ENCODE data around the gene IRAK4.
A peak's percentile ranks its signal among the peaks of the same experiment; 100 is the strongest.

Gene IRAK4

DNA sequence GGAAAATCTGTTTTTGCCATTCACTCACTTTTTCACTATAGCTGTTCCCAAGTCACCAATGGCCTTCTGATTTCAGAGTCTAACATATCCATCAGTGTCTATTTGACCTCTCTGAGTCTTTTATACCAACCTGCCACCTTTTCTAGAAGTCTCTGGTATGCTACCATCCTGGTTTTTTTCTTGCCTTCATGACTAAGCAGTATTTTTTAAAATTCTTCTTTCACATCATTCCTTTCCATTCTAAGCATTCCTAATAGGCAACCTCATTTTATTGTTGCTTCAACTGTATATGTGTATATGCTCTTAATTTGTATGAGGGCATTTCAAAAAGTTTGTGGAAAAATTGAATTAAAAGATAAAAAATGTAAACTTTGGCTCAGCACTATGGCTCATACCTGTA lies 5.0 kb downstream of the IRAK4 start:
- Histone ChIP-seq H3K9me3 (ENCODE audit: control extremely low read depth in 1 of 5, control insufficient read depth in 4 of 5, insufficient read depth in 2 of 5, low read depth in 1 of 5, low read length in 4 of 5) (no peaks in the 10 kb centered on the region), H3K27me3 (replicated peaks in 2 of 5; ENCODE audit: control insufficient read depth in 4 of 5, insufficient read depth in 5 of 5, low read length in 4 of 5) (no peaks in the 10 kb centered on the region), H3K36me3 (ENCODE audit: control insufficient read depth in 4 of 4, insufficient read depth in 4 of 4, low read length in 3 of 4) (peaks cover 3 to 8% (median 7%) of the 10 kb centered on the region in 4 experiments), H3K4me1 (ENCODE audit: control extremely low read depth in 1 of 4, control insufficient read depth in 4 of 4, insufficient read depth in 4 of 4, low read length in 3 of 4) (peaks cover 12 to 32% (median 22%) of the 10 kb centered on the region in 4 experiments), H3K27ac (ENCODE audit: insufficient read depth in 1 of 2, low read depth in 1 of 2, low read length in 2 of 2, poor library complexity in 1 of 2, severe bottlenecking in 2 of 2) (no peak overlapping the region), H3K4me3 (ENCODE audit: control insufficient read depth in 1 of 7, extremely low read depth in 1 of 7, insufficient read depth in 4 of 7, low read depth in 2 of 7, low read length in 6 of 7) (no peak overlapping the region)
- DNase-seq: no peak
- CTCF ChIA-PET: interaction anchor here (0.7 to 1.5 kb wide), 2 partner anchors 14 to 38 kb away, joined by 3 to 4 read pairs; no protein-coding TSS in a partner anchor
- POLR2A ChIA-PET: no interaction called here

DNA sequence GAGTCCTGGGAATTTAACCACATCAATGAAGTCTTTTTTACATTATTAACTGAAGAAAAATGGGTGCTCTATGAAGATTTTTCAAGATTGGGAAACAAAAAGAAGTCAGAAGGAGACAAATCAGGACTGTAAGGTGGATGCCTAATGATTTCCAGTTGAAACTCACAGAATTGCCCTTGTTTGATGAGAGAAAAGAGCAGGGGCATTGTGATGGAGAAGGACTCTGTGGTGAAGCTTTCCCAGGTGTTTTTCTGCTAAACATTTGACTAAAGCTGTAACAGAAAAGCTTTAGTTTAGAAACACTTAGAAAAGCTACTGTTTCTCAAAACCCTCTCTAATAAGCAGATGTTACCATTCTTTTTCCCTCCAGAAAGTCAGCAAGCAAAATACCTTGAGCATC lies 5.8 kb downstream of the IRAK4 start:
- ChIA-PET POLR2A (no interaction called here), CTCF (no interaction called here)
- Histone ChIP-seq H3K9me3 (ENCODE audit: control extremely low read depth in 1 of 5, control insufficient read depth in 4 of 5, insufficient read depth in 2 of 5, low read depth in 1 of 5, low read length in 4 of 5) (no peaks in the 10 kb centered on the region), H3K36me3 (ENCODE audit: control insufficient read depth in 4 of 4, insufficient read depth in 4 of 4, low read length in 3 of 4) (peaks cover 5 to 13% (median 11%) of the 10 kb centered on the region in 4 experiments), H3K27me3 (replicated peaks in 2 of 5; ENCODE audit: control insufficient read depth in 4 of 5, insufficient read depth in 5 of 5, low read length in 4 of 5) (no peaks in the 10 kb centered on the region), H3K4me3 (ENCODE audit: control insufficient read depth in 1 of 7, extremely low read depth in 1 of 7, insufficient read depth in 4 of 7, low read depth in 2 of 7, low read length in 6 of 7) (no peak overlapping the region), H3K4me1 (ENCODE audit: control extremely low read depth in 1 of 4, control insufficient read depth in 4 of 4, insufficient read depth in 4 of 4, low read length in 3 of 4) (peaks cover 12 to 29% (median 20%) of the 10 kb centered on the region in 4 experiments), H3K27ac (ENCODE audit: insufficient read depth in 1 of 2, low read depth in 1 of 2, low read length in 2 of 2, poor library complexity in 1 of 2, severe bottlenecking in 2 of 2) (no peak overlapping the region)
- DNase-seq: no peak

- peaks cover 0 to 12% (median 5%) of the 10 kb centered on the region in 4 experiments for H3K4me1 ChIP-seq (ENCODE audit: control extremely low read depth in 1 of 4, control insufficient read depth in 4 of 4, insufficient read depth in 4 of 4, low read length in 3 of 4)
- DNase-seq: no peak
- CTCF ChIA-PET: interaction anchor here (1.1 kb wide), 1 partner anchor 9 kb away, joined by 4 read pairs; no protein-coding TSS in a partner anchor
- H3K4me3 ChIP-seq (ENCODE audit: control insufficient read depth in 1 of 7, extremely low read depth in 1 of 7, insufficient read depth in 4 of 7, low read depth in 2 of 7, low read length in 6 of 7): no peak overlapping the region
- no peaks in the 10 kb centered on the region for H3K27me3 ChIP-seq (replicated peaks in 2 of 5; ENCODE audit: control insufficient read depth in 4 of 5, insufficient read depth in 5 of 5, low read length in 4 of 5)
- POLR2A ChIA-PET: no interaction called here
- H3K9me3 ChIP-seq (ENCODE audit: control extremely low read depth in 1 of 5, control insufficient read depth in 4 of 5, insufficient read depth in 2 of 5, low read depth in 1 of 5, low read length in 4 of 5): peaks cover 0 to 3% (median 0%) of the 10 kb centered on the region in 5 experiments
- peaks cover 11 to 29% (median 23%) of the 10 kb centered on the region in 4 experiments for H3K36me3 ChIP-seq (ENCODE audit: control insufficient read depth in 4 of 4, insufficient read depth in 4 of 4, low read length in 3 of 4)
- no peak overlapping the region for H3K27ac ChIP-seq (ENCODE audit: insufficient read depth in 1 of 2, low read depth in 1 of 2, low read length in 2 of 2, poor library complexity in 1 of 2, severe bottlenecking in 2 of 2)
Observed at GRCh38 chr12:43766291-43766690, 7.5 kb downstream of the IRAK4 start.

- WGBS (ENCODE audit: insufficient coverage): no CpG with 5 or more reads among the region's 3 CpGs
- H3K27ac ChIP-seq (ENCODE audit: insufficient read depth in 1 of 2, low read depth in 1 of 2, low read length in 2 of 2, poor library complexity in 1 of 2, severe bottlenecking in 2 of 2): no peak overlapping the region
- ChIA-PET POLR2A (no interaction called here), CTCF (interaction anchor here (0.6 to 4.6 kb wide), 10 partner anchors 10 to 395 kb away, joined by 3 to 43 read pairs (median 3); partner anchors contain the start of gene TWF1)
- no peaks in the 10 kb centered on the region for H3K27me3 ChIP-seq (replicated peaks in 2 of 5; ENCODE audit: control insufficient read depth in 4 of 5, insufficient read depth in 5 of 5, low read length in 4 of 5)
- no peak overlapping the region for H3K4me3 ChIP-seq (ENCODE audit: control insufficient read depth in 1 of 7, extremely low read depth in 1 of 7, insufficient read depth in 4 of 7, low read depth in 2 of 7, low read length in 6 of 7)
- no peaks in the 10 kb centered on the region for H3K4me1 ChIP-seq (ENCODE audit: control extremely low read depth in 1 of 4, control insufficient read depth in 4 of 4, insufficient read depth in 4 of 4, low read length in 3 of 4)
- DNase-seq: peak; percentile 27 to 66 (median 60)
- H3K9me3 ChIP-seq (ENCODE audit: control extremely low read depth in 1 of 5, control insufficient read depth in 4 of 5, insufficient read depth in 2 of 5, low read depth in 1 of 5, low read length in 4 of 5): no peaks in the 10 kb centered on the region
- peaks cover 25 to 70% (median 40%) of the 10 kb centered on the region in 4 experiments for H3K36me3 ChIP-seq (ENCODE audit: control insufficient read depth in 4 of 4, insufficient read depth in 4 of 4, low read length in 3 of 4)
Observed at GRCh38 chr12:43776498-43776897, 17.7 kb downstream of the IRAK4 start.

DNA sequence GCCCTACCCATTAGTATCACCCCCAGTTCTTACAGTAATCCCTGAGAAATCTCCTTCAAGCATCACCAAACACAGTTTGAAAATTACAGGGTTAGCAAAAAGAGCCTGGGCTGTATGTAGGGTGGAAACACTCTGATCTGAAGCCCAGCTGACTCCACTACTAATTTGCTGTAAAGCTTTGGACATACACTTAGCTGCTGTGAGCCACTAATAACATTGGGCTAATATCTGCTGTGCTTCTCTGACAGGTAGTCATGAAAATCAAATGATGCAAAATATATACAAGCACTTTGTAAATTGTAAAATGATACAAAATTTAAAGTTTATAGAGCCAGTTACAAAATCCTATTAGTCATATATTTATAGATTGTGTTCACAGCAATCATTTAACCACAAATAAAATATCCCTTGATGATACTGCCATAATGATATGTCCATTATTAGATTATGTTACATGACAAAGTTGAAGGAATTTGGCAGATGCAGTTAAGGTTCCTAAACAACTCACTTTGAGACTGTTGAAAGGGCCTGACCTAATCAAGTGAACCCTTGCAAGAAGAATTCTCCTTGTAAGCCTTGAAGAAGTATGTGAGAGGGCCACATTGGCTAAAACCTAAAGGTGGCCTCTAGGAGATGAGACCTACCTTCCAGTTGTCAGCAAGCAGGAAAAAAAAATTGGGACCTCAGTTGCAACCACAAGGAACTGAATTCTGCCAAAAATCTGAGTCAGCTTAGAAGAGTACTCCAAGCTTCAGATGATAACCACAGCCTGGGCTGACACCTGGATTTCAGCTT lies 28.3 kb downstream of the IRAK4 start:
- POLR2A ChIA-PET: no interaction called here
- H3K36me3 ChIP-seq (ENCODE audit: control insufficient read depth in 4 of 4, insufficient read depth in 4 of 4, low read length in 3 of 4): peaks cover 13 to 56% (median 31%) of the 10 kb centered on the region in 4 experiments
- DNase-seq: no peak

GRCh38 chr12:43789941-43790340 lies 31.2 kb downstream of the IRAK4 start:
- Histone ChIP-seq H3K36me3 (ENCODE audit: control insufficient read depth in 4 of 4, insufficient read depth in 4 of 4, low read length in 3 of 4) (peaks cover 9 to 36% (median 17%) of the 10 kb centered on the region in 4 experiments), H3K4me1 (ENCODE audit: control extremely low read depth in 1 of 4, control insufficient read depth in 4 of 4, insufficient read depth in 4 of 4, low read length in 3 of 4) (no peaks in the 10 kb centered on the region), H3K27me3 (replicated peaks in 2 of 5; ENCODE audit: control insufficient read depth in 4 of 5, insufficient read depth in 5 of 5, low read length in 4 of 5) (no peaks in the 10 kb centered on the region), H3K27ac (ENCODE audit: insufficient read depth in 1 of 2, low read depth in 1 of 2, low read length in 2 of 2, poor library complexity in 1 of 2, severe bottlenecking in 2 of 2) (no peak overlapping the region), H3K9me3 (ENCODE audit: control extremely low read depth in 1 of 5, control insufficient read depth in 4 of 5, insufficient read depth in 2 of 5, low read depth in 1 of 5, low read length in 4 of 5) (no peaks in the 10 kb centered on the region), H3K4me3 (ENCODE audit: control insufficient read depth in 1 of 7, extremely low read depth in 1 of 7, insufficient read depth in 4 of 7, low read depth in 2 of 7, low read length in 6 of 7) (no peak overlapping the region)
- ChIA-PET CTCF (no interaction called here), POLR2A (no interaction called here)
- no peak for DNase-seq

More for the DNA sequence above, 28.3 kb downstream of the IRAK4 start:
- H3K27me3 ChIP-seq (replicated peaks in 2 of 5; ENCODE audit: control insufficient read depth in 4 of 5, insufficient read depth in 5 of 5, low read length in 4 of 5): no peaks in the 10 kb centered on the region
- no peak overlapping the region for H3K4me3 ChIP-seq (ENCODE audit: control insufficient read depth in 1 of 7, extremely low read depth in 1 of 7, insufficient read depth in 4 of 7, low read depth in 2 of 7, low read length in 6 of 7)
- no peaks in the 10 kb centered on the region for H3K4me1 ChIP-seq (ENCODE audit: control extremely low read depth in 1 of 4, control insufficient read depth in 4 of 4, insufficient read depth in 4 of 4, low read length in 3 of 4)
- no peak overlapping the region for H3K27ac ChIP-seq (ENCODE audit: insufficient read depth in 1 of 2, low read depth in 1 of 2, low read length in 2 of 2, poor library complexity in 1 of 2, severe bottlenecking in 2 of 2)
- CTCF ChIA-PET: interaction anchor here (1.0 to 1.4 kb wide), 3 partner anchors 9 to 19 kb away, joined by 3 to 4 read pairs (median 3); partner anchors contain the start of gene TWF1
- H3K9me3 ChIP-seq (ENCODE audit: control extremely low read depth in 1 of 5, control insufficient read depth in 4 of 5, insufficient read depth in 2 of 5, low read depth in 1 of 5, low read length in 4 of 5): no peaks in the 10 kb centered on the region

- Histone ChIP-seq H3K27ac (ENCODE audit: insufficient read depth in 1 of 2, low read depth in 1 of 2, low read length in 2 of 2, poor library complexity in 1 of 2, severe bottlenecking in 2 of 2) (no peak overlapping the region), H3K36me3 (ENCODE audit: control insufficient read depth in 4 of 4, insufficient read depth in 4 of 4, low read length in 3 of 4) (peaks cover 4 to 56% (median 36%) of the 10 kb centered on the region in 4 experiments), H3K4me1 (ENCODE audit: control extremely low read depth in 1 of 4, control insufficient read depth in 4 of 4, insufficient read depth in 4 of 4, low read length in 3 of 4) (no peaks in the 10 kb centered on the region), H3K4me3 (ENCODE audit: control insufficient read depth in 1 of 7, extremely low read depth in 1 of 7, insufficient read depth in 4 of 7, low read depth in 2 of 7, low read length in 6 of 7) (no peak overlapping the region), H3K27me3 (replicated peaks in 2 of 5; ENCODE audit: control insufficient read depth in 4 of 5, insufficient read depth in 5 of 5, low read length in 4 of 5) (no peaks in the 10 kb centered on the region), H3K9me3 (ENCODE audit: control extremely low read depth in 1 of 5, control insufficient read depth in 4 of 5, insufficient read depth in 2 of 5, low read depth in 1 of 5, low read length in 4 of 5) (no peaks in the 10 kb centered on the region)
- 100% methylated on average over 1 of the region's 2 CpGs for WGBS (ENCODE audit: insufficient coverage)
- no peak for DNase-seq
- POLR2A ChIA-PET: no interaction called here
- CTCF ChIA-PET: interaction anchor here (1.9 kb wide), 1 partner anchor 9 kb away, joined by 5 read pairs; no protein-coding TSS in a partner anchor
Observed at GRCh38 chr12:43795716-43796280, 37.0 kb downstream of the IRAK4 start.
